ENCODE data around the gene EPS8. TPM values are rescaled to one million over a fixed set of nuclear protein-coding genes. Genes with fewer than 3 reads are reported as not detected.

The EPS8 gene
- total and polyA plus RNA-seq, 2 donors (not counting 1 experiment from before 2014, with no cell fraction given) = 0.76 to 0.96 TPM

GRCh38 chr12:15819644-15820437, 30.7 kb upstream of the EPS8 start:
- H3K27ac ChIP-seq (ENCODE audit: low read length in 2 of 2) = no peak overlapping the region
- no peak overlapping the region for H3K4me3 Mint-ChIP-seq
- H3K27ac Mint-ChIP-seq = no peak overlapping the region
- peaks cover 7% of the 10 kb centered on the region for H3K27me3 Mint-ChIP-seq
- H3K4me3 ChIP-seq (ENCODE audit: control extremely low read depth in 1 of 5, extremely low read depth in 1 of 5, insufficient read depth in 1 of 5, low read depth in 2 of 5, low read length in 4 of 5) = no peak overlapping the region
- no peaks in the 10 kb centered on the region for H3K36me3 ChIP-seq (replicated peaks in 1 of 2; ENCODE audit: control extremely low read depth in 1 of 2, control insufficient read depth in 1 of 2, extremely low read depth in 1 of 2, insufficient read depth in 2 of 2, low read length in 1 of 2)
- TF ChIP-seq CTCF (IDR thresholded peaks at IDR 0.05) (no peak), EZH2 (IDR thresholded peaks at IDR 0.05; ENCODE audit: borderline replicate concordance, insufficient read depth, low read depth, low read length, poor library complexity, severe bottlenecking) (no peak)
- 87% methylated on average over 2 of the region's 3 CpGs for WGBS (ENCODE audit: insufficient coverage)
- H4K20me1 ChIP-seq (ENCODE audit: control insufficient read depth, insufficient read depth, low read length, poor library complexity, severe bottlenecking) = no peaks in the 10 kb centered on the region
- H3K79me2 ChIP-seq (ENCODE audit: control insufficient read depth, insufficient read depth, low read length) = no peaks in the 10 kb centered on the region
- no peaks in the 10 kb centered on the region for H3K4me1 Mint-ChIP-seq
- intact Hi-C loops (cut with micrococcal nuclease) = loop anchor here (5.0 kb wide), 1 partner anchor 43 kb away; no protein-coding TSS in a partner anchor
- CTCF ChIA-PET = interaction anchor here (0.7 kb wide), 1 partner anchor 548 kb away, joined by 3 read pairs; no protein-coding TSS in a partner anchor
- DNase-seq (no peak), ATAC-seq (ENCODE audit: low read depth) (no peak)
- H3K9me3 ChIP-seq (ENCODE audit: control extremely low read depth in 1 of 3, control insufficient read depth in 2 of 3, insufficient read depth in 1 of 3, low read length in 2 of 3) = peaks cover 0 to 7% (median 4%) of the 10 kb centered on the region in 3 donors
- H3K4me2 ChIP-seq (replicated peaks; ENCODE audit: low read depth, low read length, poor library complexity, severe bottlenecking) = no peak overlapping the region
- H2AFZ ChIP-seq (ENCODE audit: insufficient read depth, low read depth, low read length, poor library complexity, severe bottlenecking) = no peak overlapping the region
- H3K9me3 Mint-ChIP-seq (ENCODE audit: insufficient read depth) = no peaks in the 10 kb centered on the region
- no peak overlapping the region for H3K9ac ChIP-seq (ENCODE audit: low read length)
- H3K4me1 ChIP-seq (ENCODE audit: control insufficient read depth in 2 of 2, insufficient read depth in 2 of 2, low read length in 2 of 2) = no peaks in the 10 kb centered on the region
- POLR2A ChIA-PET = no interaction called here
- H3K27me3 ChIP-seq (replicated peaks in 1 of 4; ENCODE audit: control extremely low read depth in 1 of 4, control insufficient read depth in 3 of 4, insufficient read depth in 4 of 4, low read length in 3 of 4) = peaks cover 0 to 2% (median 0%) of the 10 kb centered on the region in 4 experiments

- Histone ChIP-seq H3K36me3 (replicated peaks in 1 of 2; ENCODE audit: control extremely low read depth in 1 of 2, control insufficient read depth in 1 of 2, extremely low read depth in 1 of 2, insufficient read depth in 2 of 2, low read length in 1 of 2) (no peaks in the 10 kb centered on the region), H3K4me2 (replicated peaks; ENCODE audit: low read depth, low read length, poor library complexity, severe bottlenecking) (no peak overlapping the region), H3K27me3 (replicated peaks in 1 of 4; ENCODE audit: control extremely low read depth in 1 of 4, control insufficient read depth in 3 of 4, insufficient read depth in 4 of 4, low read length in 3 of 4) (peaks cover 0 to 2% (median 0%) of the 10 kb centered on the region in 4 experiments), H3K9ac (ENCODE audit: low read length) (no peak overlapping the region), H3K4me3 (ENCODE audit: control extremely low read depth in 1 of 5, extremely low read depth in 1 of 5, insufficient read depth in 1 of 5, low read depth in 2 of 5, low read length in 4 of 5) (no peak overlapping the region), H3K27ac (ENCODE audit: low read length in 2 of 2) (no peak overlapping the region), H3K79me2 (ENCODE audit: control insufficient read depth, insufficient read depth, low read length) (no peaks in the 10 kb centered on the region), H3K9me3 (ENCODE audit: control extremely low read depth in 1 of 3, control insufficient read depth in 2 of 3, insufficient read depth in 1 of 3, low read length in 2 of 3) (peaks cover 0 to 7% (median 4%) of the 10 kb centered on the region in 3 donors), H2AFZ (ENCODE audit: insufficient read depth, low read depth, low read length, poor library complexity, severe bottlenecking) (no peak overlapping the region), H3K4me1 (ENCODE audit: control insufficient read depth in 2 of 2, insufficient read depth in 2 of 2, low read length in 2 of 2) (no peaks in the 10 kb centered on the region), H4K20me1 (ENCODE audit: control insufficient read depth, insufficient read depth, low read length, poor library complexity, severe bottlenecking) (no peaks in the 10 kb centered on the region)
- ATAC-seq (ENCODE audit: low read depth) (no peak), DNase-seq (no peak)
- TF ChIP-seq CTCF (IDR thresholded peaks at IDR 0.05) (no peak), EZH2 (IDR thresholded peaks at IDR 0.05; ENCODE audit: borderline replicate concordance, insufficient read depth, low read depth, low read length, poor library complexity, severe bottlenecking) (no peak)
- no CpG with 5 or more reads among the region's 1 CpG for WGBS (ENCODE audit: insufficient coverage)
- no peaks in the 10 kb centered on the region for H3K4me1 Mint-ChIP-seq
- H3K4me3 Mint-ChIP-seq = no peak overlapping the region
- H3K27ac Mint-ChIP-seq = no peak overlapping the region
- CTCF ChIA-PET = no interaction called here
- intact Hi-C loops (cut with micrococcal nuclease) = loop anchor here (5.0 kb wide), 1 partner anchor 41 kb away; no protein-coding TSS in a partner anchor
- peaks cover 7% of the 10 kb centered on the region for H3K27me3 Mint-ChIP-seq
- POLR2A ChIA-PET = no interaction called here
- H3K9me3 Mint-ChIP-seq (ENCODE audit: insufficient read depth) = no peaks in the 10 kb centered on the region
Measured at GRCh38 chr12:15818418-15818817, 29.2 kb upstream of the EPS8 start.
